NCI-H1694 (cell line): Measurements from ENCODE around the gene SBSN.

Experiments
- DNase-seq: peaks from one replicate; lab custom pipeline; 2025; lab: John Stamatoyannopoulos, UW

SBSN gene, protein sequence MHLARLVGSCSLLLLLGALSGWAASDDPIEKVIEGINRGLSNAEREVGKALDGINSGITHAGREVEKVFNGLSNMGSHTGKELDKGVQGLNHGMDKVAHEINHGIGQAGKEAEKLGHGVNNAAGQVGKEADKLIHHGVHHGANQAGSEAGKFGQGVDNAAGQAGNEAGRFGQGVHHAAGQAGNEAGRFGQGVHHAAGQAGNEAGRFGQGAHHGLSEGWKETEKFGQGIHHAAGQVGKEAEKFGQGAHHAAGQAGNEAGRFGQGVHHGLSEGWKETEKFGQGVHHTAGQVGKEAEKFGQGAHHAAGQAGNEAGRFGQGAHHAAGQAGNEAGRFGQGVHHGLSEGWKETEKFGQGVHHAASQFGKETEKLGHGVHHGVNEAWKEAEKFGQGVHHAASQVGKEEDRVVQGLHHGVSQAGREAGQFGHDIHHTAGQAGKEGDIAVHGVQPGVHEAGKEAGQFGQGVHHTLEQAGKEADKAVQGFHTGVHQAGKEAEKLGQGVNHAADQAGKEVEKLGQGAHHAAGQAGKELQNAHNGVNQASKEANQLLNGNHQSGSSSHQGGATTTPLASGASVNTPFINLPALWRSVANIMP

DNA sequence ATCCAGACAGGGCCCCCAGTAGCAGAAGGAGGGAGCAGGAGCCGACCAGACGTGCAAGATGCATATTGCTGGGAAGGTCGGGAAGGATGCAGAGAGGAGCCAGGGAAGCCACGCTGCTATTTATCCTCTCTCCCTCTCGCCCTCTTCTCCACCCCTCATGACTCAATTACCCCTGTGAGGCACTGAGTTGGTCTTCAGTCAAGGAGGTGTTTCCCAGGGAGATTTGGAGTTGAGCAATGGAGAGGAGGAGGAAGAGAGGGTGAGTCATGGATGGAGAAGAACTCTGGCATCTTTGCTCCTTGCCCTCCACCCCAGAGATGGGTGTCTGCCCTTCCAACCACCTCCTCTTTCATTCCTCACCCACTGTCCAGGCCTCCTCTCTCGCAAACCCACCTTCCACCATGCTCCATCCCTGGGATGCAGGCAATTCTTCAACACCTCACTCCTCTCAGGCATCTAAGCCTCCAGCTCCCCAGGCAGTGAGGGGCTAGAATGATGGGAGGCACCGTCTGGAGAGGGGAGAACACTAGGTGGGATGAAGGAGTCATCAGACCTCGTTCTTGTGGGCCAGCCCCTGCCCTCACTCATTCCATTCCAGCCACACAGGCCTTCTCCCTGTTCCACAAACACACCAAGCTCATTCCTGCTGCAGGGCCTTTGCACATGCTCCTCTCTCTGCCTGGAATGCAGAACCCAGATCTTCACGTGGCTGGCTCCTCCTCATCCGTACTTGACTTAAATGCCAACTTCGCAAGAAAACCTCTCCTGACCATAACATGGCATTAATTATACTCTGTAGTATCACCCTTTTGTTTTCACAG is at the start of gene SBSN:
Gene SBSN, minus strand, starts transcription at position 94 of the 821 bp plus-strand sequence. Its CDS starts 30 bp downstream, at position 64.
- DNase-seq = no peak

DNA sequence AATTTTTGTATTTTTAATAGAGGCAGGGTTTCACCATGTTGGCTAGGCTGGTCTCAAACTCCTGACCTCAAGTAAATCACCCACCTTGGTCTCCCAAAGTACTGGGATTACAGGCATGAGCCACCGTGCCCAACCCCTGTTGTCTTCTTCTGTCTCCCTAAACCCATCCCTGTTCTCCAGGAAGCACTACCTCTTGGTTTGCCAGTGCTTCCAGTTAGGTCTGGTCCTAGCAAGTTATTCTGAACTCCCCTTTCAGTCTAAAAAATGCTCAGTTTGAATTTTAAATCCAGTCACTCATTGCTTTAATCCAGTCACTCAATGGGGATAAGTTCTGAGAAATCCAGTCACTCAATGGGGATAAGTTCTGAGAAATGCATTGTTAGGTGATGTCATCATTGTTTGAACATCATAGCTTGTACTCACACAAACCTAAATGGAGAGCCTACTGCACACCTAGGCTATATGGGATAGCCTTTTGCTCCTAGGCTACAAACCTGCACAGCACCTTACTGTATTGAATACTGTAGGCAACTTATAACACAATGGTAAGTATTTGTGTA is 43.4 kb upstream of the SBSN start:
- DNase-seq = no peak

DNA sequence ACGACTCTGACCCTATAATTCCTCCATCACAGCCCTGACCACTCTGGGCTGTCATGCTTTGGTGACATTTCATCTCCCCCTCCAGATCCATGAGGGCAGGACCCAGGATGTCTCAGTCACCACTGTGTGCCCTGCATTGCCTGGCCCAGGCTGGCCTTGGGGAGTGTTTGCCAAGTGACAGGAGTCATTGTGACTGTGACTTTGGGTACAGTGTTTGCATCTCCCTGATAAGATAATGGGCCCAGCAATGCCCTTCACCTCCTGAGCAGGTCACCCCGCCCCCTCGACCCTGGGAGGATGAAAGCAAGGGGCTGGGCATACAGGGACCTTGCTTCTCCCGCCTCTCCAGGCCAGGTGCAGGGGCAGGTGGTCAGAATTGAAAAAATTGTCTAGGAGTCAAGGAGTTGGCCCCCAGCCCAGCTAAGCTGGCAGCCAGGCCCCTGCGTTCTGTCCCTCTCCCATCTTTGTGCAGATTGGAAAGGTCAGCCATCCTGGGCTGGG is 41.2 kb upstream of the SBSN start:
- no peak for DNase-seq

DNA sequence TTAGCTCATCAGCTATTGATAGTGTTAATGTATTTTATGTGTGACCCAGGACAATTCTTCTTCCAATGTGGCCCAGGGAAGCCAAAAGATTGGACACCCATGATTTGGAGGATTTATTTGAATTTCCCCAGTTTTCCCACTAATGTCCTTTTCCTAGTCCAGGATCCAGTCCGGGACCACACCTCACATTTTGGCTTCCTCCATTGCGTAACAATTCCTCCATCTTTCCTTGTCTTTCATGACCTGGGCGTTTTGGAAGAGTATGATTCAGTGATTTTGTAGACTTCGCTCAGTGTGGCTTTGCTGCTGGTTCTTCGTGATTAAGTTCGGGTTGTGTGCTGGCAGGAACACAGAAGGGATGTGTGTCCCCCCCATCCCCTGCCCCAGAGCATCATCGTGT is 38.6 kb upstream of the SBSN start:
- no peak for DNase-seq

DNA sequence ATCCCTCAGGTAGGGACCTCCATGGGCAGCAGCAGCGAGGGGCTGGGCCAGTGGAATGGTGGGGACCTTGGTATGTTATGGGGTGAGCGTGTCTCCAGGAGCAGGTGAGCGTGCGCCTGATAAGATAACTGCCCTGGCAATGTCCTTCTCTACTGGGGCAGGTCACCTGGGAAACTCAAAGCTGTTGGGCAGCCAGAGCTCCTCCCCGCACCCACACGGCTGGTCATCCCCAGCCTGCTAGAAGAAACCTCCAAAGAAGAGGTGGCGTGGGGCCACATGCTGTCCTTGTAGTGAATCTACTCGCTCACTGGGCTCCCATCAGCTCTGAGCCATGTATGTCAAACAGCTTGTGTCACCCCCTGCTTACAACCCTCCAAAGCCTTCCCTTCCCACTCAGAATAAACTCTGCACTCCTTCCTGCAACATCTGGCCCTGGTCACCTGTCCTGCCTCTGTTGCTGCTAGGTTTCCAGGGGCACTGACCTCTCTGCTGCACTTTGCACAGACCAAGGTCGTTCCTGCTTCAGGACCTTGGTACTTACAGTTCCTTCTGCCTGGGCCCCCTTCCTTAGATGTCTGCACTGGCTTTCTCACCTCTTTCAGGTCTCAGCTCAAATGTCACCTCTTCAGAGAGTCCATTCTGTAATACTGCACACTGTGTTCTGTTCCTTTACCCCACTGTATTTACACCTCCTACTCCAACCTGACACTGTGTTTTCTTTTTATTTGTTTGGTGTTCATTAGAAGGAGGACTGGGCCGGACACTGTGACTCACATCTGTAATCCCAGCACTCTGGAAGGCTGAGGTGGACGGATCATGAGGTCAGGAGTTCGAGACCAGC is 37.1 kb upstream of the SBSN start:
- DNase-seq = no peak

DNA sequence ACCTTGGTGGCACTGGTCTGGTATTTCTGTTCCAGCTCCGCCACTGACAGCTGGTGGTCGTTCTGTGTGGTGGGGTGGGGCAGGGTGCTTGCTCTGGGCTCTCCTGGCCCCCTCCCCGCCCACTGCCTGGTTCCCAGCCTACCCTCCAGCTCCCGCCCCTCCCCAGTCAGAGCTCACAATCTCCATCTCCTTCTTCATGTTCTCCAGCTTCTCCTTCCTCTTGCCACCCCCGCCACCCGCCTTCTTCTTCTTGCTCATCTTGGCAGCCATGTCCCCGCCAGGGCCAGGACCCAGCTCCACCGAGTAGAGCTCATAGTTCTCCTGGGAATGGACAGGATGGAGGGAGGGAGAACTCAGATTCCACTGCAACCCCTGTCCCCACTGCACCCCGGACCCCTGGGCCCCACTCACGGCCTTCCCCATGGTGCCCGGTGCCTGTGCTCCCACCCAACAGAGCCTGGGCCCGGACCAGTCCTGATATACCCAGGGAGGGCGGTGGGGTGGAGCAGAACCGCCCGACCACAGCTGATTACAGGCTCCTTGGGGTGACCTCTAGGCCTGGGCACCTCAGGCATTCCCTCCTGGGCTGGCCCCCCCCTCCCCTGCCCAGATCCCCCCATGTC is 35.2 kb upstream of the SBSN start, which contains the start of gene ATP4A:
Gene ATP4A, minus strand, starts transcription at position 452 of the 623 bp plus-strand sequence. Its CDS starts 29 bp downstream, at position 423.
- no peak for DNase-seq

DNA sequence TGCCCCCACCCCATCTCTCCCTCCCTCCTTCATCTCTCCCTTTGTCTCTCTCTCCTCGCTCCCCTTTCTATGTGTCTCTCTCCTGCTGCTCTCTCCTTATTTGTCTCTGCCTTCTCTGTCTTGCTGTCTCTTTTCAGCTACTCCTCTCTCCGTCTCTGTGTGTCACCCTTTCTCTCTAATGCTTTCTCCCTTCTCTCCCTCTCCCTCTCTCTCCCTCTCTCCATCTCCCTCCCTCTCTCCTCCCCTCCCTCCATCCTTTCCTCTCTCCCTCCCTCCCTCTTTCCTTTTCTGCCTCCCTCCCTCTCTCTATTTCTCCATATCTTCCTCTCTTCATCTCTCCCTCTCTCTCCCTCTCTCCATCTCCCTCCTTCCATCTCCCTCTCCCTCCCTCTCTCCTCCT is 34.7 kb upstream of the SBSN start:
- DNase-seq = no peak

DNA sequence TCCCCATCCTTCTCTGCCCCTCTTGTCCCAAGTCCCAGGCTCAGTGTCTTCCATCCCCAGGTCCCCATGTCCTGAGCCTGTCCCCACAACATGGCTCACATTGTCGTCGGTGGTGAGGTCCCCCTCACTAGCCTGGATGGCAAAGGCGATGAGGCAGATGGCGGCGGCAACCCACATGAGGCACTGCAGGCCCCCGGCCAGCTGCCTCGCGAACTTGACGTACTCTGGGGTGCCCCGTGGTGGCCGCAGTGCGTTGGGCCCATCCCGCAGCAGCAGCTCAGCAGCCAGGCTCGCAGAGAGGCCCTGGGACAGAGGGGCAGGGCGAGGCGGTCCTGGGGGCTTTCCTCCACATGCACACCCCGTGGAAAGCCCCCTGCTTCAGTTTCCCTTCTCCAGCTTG is 34.2 kb upstream of the SBSN start:
- DNase-seq = no peak

DNA sequence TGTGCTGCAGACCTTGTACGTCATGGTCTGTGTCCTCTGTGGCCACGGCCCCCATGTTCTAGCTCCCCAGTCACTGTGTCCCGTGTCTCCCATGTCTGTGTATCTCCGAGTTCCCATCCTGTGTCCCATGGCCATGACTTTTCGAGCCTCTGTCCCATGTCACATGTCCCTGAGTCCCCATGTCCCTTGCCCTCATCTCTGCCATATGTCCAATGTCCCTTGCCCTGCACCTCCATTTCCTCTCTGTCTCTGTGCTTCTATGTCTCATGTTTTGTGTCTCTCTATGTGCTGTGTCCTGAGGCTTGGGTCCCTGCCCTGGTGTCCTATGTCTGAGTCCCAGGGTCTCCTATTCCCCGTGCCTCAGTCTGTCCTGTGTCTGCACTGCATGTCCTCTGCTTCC is 33.3 kb upstream of the SBSN start:
- no peak for DNase-seq

DNA sequence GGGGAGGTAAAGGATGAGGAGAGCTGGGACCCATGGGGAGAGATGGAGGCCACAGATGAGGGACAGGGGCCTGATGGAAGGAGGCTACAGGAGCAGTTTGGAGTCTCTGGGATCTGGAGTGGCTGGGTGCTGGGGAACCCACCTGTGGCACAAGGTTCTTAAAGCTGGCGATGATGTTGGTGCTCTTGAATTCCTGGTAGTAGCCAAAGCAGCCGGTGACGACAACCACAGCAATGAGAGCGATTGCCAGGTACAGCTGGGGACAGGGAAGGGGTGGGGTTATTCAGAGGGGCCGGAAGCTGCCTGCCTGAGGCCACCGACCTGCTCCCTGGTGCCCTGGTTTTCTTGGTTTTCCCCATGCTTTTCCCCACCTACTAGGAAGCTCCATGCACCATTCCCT is 32.6 kb upstream of the SBSN start:
- no peak for DNase-seq

DNA sequence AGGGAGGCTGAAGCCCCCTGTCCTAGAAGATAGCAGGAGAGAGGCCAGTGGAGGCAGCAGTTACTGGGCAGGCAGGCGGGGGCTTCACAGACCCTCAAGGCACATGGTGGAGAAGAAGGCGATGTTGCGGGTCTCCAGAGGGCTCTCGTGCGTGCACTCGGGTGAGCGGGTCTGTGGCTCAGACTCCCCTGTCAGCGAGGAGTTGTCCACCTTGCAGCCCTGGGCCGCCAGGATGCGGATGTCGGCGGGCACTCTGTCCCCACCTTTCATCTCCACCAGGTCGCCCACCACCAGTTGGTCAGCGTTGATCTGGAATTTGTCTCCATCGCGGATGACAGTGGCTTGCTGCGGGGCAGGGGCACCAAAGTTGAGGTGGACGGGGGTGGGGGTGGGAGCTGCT is 32.2 kb upstream of the SBSN start:
- no peak for DNase-seq

DNA sequence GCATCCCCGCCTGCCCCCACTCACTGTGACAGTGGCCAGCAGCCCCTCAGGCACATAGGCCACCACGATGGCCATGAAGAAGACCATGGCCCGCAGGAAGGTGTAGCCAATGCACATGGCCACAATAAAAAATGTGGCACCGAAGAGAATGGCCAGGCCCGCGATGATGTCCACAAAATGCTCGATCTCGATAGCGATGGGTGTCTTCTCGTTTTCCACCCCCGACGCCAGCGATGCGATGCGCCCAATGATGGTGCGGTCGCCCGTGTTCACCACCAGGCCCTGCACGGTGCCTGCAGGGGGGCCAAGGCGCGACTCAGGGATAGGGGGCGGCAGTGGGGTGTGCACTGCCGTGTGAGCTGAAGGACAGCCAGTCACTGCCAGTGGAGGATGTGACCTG is 31.7 kb upstream of the SBSN start:
- no peak for DNase-seq

DNA sequence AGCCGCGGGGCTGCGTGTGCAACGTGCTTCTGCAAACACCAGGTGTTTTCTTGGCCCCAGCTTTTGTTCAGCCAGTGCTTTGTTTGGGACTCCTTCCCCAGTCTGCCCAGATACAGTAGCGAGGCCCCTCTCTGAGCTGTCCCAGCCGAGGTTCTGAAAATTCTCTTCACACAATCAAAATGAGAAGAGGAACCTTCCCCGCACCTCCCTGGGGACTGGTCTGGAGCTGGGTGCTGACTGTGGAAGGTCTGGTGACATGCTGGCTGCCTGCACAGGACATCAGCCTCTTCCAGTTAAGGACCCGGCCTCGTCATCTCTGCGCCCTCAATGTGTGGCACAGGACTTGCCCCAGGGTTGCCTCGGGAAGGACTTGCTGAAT is 31.2 kb upstream of the SBSN start:
- no peak for DNase-seq

DNA sequence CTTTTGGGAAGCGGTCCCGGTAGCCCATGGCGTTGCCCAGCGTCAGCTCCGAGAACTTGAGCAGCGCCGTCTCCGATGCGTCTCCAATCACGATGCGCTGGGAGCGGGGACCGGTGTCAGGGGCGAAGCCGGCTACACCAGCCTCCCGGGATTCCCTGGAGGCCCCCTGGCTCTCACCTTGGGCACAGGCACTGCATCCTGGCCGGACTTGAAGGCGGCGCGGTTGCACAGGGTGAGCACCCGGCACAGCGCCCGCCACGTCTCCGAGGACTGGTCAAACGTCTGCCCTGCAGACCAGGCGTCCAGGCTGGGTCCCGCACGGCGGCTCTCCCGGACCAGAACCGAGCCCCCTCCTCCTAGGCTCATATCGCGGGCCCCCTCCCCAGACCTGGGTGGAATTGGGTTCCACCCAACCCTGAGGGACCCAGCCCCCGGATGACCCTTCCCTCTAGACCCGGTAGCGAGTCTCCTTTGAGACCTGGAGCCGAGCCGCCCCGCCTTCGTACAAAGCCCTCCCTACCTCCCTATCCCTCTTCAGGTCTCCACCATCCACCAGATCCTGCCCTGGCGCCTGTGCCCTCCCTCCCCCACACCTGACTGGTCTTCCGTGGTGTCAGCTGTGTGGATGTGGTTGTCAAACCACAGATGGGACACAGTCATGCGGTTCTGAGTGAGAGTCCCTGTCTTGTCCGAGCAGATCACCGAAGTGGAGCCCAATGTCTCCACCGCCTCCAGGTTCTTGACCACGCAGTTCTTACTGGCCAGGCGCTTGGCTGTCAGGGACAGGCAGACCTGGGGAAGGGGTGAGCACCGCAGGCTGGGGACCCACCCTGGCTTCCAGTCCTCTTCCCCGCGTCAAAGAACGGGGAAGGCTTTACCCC is 30.5 kb upstream of the SBSN start:
- no peak for DNase-seq

DNA sequence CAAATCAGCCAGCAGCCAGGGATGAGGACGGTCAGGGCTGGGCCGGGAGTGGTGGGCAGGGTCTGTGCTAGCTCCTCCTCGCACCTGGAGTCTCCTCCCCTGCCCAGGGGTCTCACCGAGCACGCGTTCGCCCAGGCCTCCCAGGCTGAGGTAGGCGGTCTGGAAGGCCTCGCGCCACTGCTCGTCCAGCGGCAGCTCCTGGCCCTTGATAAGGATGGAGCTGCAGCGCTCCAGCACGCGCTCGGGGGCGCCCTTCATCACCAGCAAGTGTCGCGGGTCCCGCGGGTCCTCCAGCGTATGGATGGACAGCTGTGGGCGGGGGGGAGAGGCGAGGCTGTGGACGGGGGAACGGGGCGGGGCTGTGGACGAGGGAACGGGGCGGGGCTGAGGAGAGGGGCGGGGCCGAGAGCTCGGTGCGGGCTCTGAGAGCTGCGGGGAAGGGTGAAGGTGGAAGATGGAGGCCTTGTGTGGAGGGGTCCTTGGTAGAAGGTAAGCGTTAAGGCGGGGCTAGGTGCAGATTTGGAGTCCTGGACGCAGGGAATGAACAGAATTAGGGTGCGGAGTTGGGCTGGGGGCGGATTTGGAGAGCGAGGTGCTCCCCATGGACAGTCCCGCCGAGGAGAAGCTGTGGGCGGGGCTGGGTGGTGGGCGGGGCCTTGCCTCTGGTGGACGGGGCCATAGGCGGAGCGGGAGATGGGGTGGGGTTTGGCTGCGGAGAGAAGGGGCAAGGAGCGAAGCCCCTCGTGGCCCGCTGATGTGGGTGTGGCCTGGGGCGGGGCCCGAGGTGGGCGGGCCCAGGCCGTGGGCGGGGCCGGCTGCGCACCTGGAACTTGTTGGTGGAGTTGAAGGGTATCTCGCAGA is 29.7 kb upstream of the SBSN start:
- peak; percentile 44 for DNase-seq

DNA sequence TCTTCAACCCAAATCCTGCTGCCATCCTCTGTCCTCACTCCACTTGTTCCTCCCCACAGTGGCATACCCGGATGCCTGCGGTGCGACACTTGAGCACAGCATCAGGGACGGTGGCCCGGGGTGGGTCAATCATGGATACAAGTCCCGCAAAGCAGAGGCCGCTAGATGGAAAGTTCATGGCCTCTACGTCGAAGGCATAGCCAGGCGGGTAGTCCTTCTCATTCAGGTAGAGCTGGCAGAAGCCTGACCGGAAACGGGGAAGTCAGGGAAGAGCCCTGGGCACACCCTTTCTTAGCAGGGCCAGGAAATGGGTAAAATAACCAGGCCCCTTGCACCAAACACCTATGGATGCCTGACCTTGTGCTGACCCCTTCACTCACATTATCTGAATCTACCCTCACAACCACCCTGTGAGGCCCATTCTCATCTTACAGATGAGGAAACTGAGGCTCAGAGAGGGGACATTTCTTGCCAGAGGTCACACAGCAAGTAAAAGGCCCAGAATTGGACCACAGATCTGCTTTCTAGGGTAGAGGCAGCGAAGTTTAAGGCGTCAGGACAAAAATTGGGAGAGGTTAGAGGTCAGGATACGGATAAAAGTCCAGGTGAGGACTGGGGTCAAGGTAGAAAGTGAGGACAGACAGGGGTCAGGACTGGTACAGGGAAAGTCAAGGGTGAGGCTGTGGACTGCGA is 28.9 kb upstream of the SBSN start:
- DNase-seq = no peak

DNA sequence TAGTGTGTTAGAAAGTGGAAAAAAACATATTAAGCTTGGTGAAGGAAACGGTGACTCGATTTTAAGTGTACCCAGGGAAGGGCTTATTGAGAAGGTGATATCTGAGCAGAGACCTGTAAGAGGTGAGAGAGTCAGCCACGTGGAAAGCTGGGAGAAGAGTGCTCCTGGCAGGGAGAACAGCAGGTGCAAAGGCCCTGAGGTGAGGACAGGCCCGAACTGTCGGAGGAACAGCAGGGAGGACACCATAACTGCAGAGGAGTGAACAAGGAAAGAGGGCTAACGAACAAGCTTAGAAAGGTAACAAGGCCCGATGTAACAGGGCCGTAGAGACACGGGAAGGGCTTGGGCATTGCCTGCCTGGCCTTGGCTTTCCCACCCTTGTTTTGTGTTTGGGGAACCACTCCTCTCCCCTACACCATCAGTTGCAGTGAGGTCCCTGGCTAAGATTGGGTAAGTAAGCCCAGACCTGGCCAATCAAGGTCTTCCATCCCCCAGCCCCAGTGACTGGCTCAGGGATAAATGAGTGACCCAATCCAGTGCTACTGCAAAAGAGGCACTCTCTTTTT is 28.0 kb upstream of the SBSN start:
- DNase-seq = no peak
